ENCODE results near the gene CCDC93.
"Not testable (repeated sequence)": the region's sequence is repeated elsewhere in the genome, so short reads cannot be mapped to it uniquely, and the experiment has no call there.

CCDC93 gene

DNA sequence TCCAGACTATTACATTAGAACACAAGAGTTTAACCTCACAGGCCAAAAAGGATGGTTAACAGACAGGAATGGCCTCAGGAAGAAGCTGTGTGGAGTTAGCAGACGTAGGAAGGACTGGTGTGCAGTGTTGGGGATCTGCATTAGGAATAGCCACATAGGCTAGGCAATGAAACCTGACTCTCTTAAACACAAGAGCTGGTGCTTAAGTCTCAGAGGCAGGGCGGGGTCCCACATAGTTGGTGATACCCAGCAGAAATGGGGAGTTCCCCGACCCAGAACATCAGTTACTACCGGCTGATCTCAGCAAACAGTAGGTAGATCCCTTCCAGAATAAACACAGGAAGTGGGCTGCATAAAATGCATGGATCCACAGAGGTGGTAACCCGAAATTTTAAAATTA is 64.1 kb downstream of the CCDC93 start:
- DNase-seq: no peak

DNA sequence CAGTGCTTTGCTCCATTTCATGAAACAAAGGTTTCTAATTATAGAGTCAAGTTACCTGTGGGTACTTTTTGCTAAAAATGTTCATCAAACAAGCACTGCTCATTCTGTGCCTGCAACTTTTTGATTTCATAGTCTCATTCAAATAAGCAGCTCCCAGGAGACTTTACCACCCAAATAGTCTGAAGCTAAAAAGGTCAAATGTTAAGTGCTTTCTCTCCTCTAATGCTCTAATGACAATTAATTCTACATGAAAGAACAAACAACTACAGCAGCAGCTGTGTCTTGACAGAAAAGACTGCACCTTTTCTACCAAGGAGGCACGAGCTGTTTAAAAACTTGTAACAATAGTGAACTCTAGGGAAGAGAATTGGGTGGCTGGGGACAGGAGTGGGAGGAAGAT is 65.3 kb downstream of the CCDC93 start:
- no peak for DNase-seq

DNA sequence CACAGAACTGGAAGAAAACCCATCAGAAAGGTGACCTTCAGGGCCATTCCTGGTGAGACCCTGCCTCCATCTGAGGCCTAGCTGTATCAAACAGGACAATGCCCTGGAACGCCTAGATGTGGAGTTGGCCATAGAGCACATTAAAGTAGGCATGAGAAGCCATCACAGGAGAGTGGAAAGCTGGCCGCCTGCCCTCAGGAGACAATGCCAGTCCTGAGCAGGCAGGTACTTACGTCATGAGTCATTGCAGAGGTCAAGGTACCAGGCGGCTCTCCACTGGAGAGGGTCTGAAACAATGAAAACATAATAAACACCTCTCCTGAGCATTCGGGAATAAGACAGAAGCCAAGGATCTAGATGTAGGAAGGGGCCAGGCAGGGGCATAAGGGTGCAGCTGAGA is 68.6 kb downstream of the CCDC93 start:
- no peak for DNase-seq

DNA sequence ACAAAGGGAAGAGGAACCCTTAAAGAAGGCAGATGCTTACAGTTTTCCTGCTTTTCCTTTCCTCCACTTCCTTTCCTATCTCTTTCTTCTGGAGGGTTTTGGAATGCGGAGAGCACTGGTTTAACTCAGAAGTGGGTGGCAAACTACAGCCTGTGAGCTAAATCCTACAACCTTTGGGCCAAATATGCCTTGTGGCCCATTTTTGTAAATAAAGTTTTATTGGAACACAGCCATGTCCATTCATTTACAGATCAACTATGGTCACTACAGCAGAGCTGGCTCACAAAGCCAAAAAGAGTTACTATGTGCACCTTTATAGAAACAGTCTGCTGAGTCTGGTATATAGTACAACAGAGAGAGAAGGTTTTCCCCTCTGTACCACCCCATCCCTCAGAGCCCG is 69.1 kb downstream of the CCDC93 start:
- DNase-seq: no peak

DNA sequence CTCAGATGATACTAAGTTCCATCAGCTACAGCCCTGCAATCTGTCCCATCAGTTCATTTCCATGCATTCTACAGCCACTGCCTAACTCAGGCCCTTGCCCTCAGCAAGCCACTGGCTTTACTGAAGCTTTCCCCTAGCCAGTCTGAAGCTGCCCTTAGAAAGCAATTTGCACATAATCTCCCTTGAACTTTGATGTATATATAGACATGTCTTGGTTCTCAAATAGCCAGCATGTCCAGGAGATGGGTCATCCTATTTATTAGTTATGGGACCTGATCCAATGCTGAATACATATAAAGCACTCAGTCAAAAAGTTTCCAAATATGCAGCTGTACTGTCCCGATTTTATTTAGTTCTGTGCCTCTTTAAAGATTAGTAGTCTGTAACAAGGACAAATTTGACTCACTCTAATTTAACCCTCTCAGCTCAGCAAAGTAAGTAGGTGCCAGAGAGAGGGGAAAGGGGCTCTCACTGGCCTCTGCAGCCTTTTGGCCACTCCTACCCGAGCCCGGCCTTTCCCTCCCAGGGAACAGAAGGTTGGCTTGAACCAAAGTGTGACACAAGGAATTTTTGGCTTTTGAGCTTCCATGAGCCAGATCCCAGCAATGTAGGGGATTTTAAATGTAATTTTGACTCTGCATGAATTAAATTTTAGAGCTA is 70.7 kb downstream of the CCDC93 start:
- DNase-seq: no peak

DNA sequence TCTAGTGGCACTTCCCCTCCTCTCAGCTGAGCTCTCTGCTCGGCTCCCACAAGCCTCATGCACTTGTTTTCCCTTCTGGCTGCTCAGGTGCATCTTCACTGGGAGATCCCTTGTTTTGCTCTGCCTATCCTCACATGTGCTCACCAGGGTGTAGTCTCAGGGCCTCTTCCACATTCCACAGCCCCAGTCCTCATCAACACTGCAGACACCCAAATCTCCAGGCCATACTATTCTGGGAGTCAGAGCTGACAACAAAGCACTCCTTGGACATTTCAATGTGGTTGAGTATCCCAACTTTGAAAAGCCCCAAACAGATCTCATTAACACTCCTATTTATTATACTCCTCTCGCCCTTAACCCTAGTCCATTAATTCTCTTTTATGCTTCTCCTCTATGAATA is 71.3 kb downstream of the CCDC93 start:
- no peak for DNase-seq

DNA sequence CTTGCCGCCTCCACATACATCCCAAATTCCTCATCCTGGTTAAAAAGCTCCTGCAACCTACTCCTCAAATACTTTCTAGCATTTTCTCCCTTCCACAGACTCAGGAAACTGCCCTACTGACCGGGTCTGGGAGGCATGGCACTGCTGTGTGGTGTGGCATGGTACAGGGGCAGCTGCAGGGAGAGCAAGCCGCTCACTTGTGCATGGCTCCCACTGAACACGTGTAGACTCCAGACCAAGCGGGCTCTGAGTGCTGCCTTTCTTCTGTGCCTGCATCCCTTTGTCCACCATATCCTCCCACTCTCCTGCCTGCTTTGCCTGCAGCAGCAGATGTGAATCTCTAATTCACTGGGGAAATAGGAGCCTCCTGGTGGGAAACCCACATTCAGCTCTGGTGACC is 72.2 kb downstream of the CCDC93 start:
- no peak for DNase-seq

DNA sequence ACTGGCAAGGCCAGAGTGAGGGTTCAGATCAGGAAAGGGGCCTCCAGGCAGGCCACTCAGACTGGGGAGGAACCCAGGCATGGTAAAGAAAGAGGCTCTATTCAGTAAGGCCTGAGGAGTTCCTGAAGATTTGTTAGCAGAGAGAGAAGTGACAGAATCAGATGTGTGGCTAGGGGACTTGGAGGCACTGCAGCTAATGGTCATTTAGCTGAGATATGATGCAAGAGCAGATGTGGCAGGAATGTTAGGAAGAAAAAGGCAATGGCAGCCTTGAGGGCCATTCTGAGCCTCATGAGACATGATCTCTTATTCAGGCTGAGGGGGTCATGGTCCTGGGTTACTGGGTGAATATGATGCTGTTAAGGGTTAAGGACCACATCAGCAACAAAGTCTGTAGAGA is 73.4 kb downstream of the CCDC93 start:
- no peak for DNase-seq

DNA sequence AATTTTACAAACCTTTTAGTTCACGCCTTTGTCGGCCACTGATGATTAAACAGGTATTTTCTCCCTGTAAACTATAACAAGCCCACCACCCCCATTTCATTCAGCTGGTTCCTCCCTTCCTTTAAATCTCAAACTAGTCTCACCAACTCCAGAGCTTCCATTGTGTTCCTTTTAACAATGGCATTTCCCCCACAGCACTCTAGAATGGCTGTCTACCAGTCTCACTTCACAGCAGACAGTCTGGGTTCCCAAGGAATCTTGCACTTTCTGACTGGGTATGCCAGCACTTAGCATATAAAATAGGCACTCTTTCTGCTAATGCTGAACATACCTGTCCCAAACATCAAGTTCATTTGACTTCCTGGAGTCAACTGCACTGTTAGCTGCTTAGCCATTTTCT is 75.3 kb downstream of the CCDC93 start:
- DNase-seq: no peak

DNA sequence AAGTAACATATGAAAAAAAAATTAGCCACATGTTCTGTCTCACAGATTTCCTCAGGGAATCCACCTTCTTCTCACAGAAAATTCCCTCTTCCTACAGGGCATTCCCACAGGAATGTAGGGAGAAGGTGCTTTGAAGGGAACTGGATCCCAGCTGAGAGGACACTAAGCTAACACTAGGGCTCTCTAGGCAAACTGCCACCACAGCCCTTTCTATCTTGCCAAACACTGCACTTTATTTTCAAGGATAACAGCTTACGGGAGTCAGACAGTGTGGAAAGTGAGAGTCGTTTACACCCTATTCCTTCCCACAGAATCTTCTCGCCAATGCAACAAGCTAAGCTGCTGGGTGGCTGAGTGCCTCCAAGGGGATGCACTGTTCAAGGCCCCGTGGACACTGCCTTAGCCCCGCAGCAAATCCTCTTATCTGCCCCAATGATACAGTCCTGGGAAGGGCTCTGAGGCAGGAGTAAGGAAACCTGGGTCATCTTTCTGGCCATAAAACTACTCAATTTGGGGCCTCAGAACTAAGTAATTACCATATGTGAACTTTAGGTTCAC is 76.9 kb downstream of the CCDC93 start:
- DNase-seq: no peak

DNA sequence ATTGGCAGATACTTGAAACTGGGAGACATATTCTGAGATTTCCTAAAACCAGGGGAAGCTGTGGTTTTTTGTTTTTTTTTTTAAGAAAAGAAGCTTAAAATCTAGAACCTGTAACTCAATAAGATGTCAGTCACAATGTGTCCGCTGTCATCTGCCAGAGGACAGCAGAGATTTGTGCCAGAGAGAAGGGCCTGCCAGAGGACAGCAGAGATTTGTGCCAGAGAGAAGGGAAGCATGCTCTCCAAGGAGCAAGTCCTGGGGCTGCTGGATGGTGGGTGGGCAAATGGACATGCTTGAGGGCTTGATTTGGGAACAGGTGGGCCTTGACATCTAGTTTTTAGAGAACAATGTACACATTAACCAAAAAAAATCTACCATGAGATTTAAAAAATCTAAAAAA is 77.9 kb downstream of the CCDC93 start:
- DNase-seq: no peak

DNA sequence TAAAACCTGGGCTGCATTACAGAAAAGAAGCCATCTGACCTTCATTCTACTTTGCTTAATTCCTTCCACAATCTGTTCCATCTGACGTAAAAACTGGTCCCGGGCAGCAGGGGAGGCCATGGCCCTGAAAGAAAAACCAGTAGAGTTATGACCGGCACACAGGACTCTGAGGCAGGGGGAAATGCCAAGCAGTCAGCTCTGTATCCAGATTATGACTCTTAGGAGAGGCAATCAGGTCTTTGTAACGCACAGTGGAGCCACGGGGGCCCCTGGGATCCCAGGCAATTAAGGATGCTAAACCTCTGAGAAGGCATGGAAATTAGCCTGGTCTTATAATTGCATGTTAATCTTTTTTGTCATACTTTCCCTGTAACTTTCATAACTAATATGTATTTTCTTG is 78.4 kb downstream of the CCDC93 start:
- DNase-seq: no peak

DNA sequence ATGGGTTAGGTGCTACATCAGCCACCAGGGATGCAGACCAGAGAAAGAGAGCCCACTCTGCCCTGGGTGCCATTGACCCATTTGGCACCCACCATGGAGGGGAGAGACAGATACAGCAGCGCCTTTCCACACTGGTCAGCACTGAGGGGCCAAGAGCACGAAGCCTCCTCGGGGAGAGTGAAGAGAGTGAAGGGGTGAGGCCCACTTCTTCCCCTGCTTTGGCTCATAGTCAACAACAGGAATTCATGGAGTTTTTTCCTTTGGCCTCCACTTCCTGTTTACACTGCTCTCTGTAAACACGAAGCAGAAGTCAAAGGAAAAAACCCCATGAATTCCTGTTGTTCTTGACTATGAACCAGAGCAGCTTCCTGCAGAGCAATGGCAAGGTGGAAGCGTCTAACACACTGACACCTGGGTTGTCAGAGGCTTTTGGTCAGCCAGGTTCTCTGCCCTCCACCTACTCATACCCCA is 80.0 kb downstream of the CCDC93 start:
- no peak for DNase-seq

DNA sequence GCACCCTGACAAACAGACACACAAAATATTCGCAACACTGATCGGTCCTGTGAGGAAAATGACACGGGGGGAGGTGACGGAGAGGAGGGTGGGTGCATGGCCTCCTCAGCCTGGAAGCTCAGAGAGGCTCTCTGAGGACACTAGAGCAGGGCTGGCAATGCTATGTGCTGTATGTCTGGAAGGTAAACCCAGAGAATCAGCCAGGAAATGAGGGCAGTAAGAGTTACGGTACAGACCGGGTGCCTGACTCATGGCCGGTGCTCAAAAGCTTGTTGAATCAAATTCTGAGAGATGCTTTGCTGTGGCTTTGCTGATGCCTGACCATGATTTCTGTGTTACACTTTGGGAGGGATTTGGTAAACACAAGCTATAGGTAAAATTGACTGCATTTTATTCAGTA is 81.9 kb downstream of the CCDC93 start:
- no peak for DNase-seq

DNA sequence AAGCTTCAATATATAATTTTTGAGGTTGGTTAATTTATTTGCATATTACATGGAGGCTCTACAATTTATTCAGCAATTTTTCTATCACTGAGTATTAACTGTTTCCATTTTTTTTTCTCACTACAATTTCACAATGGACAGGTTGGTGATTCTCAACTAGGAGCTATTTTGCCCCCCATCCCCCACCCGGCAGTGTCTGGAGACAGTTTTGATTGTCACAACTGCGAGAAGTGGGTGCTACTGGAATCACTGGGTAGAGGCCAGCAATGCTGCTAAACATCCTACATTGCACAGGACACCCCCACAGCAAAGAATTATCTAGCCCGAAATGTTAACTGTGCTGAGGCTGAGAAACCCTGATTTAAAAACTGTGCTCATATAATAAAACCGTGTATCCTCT is 82.6 kb downstream of the CCDC93 start:
- DNase-seq: no peak

DNA sequence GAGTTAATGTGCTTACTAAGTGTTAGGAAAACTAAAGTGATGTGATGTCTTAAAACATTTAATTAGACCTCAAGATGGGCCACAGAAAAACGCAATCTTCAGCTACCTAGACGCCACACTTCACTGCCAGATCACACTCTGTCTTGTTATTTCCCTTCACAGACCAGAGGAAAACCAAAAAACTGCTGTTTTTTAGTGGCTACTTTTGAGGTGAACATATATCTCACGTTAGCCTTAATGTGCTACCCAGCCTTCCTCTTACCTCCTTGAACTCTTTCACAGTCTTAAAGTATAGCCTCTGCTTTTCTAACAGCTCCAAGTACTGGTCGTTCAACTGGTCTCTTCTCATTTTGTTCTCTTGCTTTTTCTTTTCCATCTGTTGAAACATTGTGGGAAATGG is 83.1 kb downstream of the CCDC93 start:
- no peak for DNase-seq

DNA sequence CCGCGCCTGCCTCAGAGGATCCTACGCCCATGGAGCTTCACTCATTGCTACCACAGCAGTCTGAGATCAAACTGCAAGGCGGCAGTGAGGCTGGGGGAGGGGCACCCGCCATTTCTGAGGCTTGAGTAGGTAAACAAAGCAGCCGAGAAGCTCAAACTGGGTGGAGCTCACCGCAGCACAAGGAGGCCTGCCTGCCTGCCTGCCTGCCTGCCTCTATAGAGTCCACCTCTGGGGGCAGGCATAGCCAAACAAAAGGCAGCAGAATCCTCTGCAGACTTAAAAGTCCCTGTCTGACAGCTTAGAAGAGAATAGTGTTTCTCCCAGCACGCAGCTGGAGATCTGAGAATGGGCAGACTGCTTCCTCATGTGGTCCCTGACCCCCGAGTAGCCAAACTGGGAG is 90.4 kb downstream of the CCDC93 start:
- not testable (repeated sequence) for DNase-seq

DNA sequence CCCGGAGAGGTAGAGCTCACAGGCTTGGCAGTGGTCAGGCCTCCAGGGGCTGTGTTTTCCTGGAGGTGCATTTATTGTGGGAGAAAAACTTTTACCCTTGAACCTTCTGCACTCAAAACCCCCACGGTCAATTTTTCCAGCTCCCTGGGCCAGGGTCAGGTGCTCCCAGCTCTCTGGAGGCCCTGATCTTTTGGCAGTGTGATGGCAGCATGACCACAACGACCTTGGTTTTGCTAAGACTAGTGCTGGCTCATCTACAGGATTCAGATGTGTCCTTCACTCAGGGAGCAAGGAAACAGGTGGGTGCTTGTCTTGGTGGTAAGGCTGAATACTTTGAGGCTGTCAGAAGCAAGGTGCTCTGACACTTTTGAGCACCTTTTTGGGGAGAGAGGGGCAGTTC is 92.3 kb downstream of the CCDC93 start:
- no peak for DNase-seq

DNA sequence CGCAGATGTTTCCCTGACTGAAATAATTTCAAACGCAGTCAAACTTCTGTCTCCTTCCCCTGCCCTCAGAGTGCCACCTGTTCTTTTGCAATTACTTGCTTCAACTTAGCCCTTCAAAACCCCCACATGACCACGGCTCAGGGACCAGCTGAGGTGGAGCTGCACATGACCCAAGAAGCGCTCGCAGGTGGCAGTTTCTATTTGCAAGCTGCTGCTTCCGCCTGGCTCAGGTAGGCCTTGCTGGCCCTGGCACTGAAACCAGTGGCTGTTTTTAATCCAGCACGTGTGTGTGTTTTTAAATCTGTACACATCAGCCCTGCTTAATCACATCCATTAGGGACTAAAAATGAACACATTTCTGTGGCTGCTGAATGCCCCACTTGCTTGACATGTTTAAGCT is 95.3 kb downstream of the CCDC93 start:
- no peak for DNase-seq

DNA sequence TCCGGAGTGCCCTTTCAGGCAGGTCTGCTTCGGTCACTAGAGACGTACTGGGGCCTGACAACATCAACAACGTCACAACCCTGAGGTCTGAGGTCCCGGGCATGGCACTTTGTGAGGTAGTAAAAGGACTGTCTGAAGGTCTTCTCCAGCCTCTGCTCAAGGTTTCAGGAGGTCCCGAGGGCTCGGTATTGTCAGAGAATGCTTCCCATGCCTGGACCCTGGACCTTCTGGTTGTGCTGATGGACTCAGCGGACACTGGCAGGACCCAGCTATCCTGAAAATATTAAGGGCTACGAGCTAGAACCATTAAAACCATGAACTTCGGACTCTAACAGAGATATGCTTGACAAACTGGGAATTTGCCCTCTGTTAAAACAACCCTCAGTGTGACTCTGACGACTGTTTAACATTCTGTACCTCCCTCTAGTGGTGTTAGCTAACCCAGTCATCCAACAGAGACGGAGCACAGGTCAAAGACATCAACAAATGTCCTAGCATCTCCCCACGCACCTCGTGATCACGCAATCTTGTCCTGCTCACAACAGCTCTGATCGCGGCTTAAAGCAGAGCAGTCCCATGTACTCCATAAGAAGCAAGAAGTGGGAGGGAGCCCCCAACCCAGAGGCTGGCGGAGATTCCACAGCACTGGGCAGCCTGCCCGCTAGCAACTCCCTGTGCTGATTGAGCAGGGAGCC is 96.5 kb downstream of the CCDC93 start:
- DNase-seq: no peak

DNA sequence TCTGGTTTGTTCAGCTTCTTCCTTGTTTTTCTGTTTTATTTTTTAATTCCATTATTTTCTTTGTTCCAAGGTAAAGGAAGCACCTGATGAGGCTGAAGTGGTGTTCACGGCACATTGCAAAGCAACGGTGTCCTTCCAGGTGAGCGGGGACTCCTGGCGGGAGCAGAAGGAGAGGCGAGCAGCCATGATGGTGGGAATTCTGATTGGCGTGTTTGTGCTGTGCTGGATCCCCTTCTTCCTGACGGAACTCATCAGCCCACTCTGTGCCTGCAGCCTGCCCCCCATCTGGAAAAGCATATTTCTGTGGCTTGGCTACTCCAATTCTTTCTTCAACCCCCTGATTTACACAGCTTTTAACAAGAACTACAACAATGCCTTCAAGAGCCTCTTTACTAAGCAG is 110.9 kb downstream of the CCDC93 start:
- no peak for DNase-seq

DNA sequence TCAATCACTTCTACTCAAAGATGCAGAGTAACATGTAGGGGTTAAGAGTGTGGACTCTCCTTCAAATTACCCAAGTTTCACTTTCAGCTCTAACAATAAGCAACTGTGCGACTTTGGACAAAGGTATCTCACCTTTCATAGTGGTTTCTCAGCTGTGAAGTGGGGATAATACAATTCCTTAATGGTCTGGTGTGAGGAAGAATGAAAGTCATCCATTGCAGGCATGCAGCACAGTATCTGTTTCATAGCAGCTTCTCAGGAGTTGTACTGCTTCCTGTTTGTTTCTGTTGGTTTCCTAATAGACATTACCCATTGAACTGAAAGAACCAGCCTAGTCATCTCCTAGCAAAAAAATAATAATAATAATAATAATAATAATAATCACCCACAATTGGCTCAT is 125.0 kb downstream of the CCDC93 start:
- no peak for DNase-seq

DNA sequence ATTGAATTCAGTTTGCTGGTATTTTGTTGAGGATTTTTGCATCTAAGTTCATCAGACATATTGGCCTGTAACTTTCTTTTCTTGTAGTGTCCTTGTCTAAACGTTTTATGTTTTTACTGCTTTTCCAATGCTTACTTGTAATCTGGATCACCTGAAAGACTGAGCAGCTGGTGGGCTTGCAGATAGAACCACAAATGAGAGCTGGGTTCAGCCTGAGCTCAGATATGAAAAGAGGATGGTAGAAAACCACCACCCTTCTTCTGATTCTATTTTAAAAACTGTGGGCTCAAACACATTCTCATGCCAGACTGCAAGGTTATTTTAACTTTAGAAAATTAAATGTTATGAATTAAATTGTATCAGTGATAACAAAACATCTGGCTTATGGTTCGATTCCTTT is 128.6 kb downstream of the CCDC93 start:
- no peak for DNase-seq

DNA sequence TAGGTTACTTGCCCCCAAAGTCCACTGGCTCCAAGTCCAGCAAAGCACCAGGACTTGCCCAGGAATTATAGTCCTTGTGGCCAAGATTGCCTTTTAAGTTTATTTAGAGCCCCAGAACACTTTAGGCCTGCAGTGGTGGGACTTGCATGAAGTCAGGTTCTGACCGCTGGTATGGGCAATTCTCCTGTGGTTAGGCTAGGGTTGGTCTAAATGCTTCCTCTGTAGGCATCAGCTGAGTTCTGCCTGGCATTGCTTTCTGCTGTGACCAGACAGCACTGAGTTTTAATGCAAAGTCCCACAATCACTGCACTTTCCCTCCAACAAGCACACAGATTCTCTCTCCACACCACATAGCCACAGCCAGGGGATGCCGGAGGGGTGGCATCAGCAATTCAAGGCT is 134.9 kb downstream of the CCDC93 start:
- DNase-seq: no peak

DNA sequence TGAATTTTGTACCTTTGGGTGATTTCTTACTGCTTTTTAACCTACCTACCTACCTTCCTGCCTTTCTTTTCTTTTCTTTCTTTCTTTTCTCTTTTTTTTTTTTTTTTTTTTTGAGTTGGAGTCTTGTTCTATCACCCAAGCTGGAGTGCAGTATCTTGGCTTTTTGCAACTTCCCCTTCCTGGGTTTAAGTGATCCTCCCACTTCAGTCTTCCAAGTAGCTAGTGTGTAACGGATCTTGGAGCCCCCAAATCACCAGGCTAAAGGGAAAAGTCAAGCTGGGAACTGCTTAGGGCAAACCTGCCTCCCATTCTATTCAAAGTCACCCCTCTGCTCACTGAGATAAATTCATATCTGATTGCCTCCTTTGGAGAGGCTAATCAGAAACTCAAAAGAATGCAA is 138.1 kb downstream of the CCDC93 start:
- no peak for DNase-seq

Measured in femur (tissue), 1 donor.